HEK293 (cell line): ENCODE measurements around the gene LEMD1.

Source experiments
- CTCF ChIA-PET: fragments of 350-600 bp; formaldehyde crosslinking; extraction: SDS; loops from one replicate; lab custom pipeline; 2021; ENCODE audit warnings: antibody characterized with exemption; lab: Yijun Ruan, JAX
- POLR2A ChIA-PET: fragments of 300-600 bp; formaldehyde crosslinking; extraction: SDS; loops from one replicate; lab custom pipeline; 2020; ENCODE audit warnings: antibody characterized with exemption, inconsistent platforms; lab: Yijun Ruan, JAX
- H3K27ac ChIP-seq: fragments of 200-500 bp; sonication (Bioruptor generic); 2 replicates; pipeline ENCODE4 v1.5.1; 2014; ENCODE audit warnings: low read depth, low read length, control low read depth, inconsistent platforms; ENCODE audit errors: extremely low read depth
- H3K36me3 ChIP-seq, 2 experiments: fragments of 200-500 bp in 1 of 2; sonication (Bioruptor generic) in 1 of 2; 1 replicate in 1 of 2; 2 replicates in 1 of 2; pipeline ENCODE4 v1.5.1; 2014 to 2017; ENCODE audit warnings: inconsistent platforms in 2 of 2, low read length in 2 of 2; ENCODE audit not compliant: control insufficient read depth in 2 of 2, insufficient read depth in 1 of 2
- H3K4me1 ChIP-seq: fragments of 200-500 bp; sonication (Bioruptor generic); 2 replicates; pipeline ENCODE4 v1.5.1; 2014; ENCODE audit warnings: mild to moderate bottlenecking, low read length, inconsistent platforms; ENCODE audit not compliant: control insufficient read depth, insufficient read depth
- H3K4me3 ChIP-seq: 2 replicates; pipeline ENCODE4 v1.5.1; 2011; ENCODE audit warnings: low read depth, mild to moderate bottlenecking, control low read depth, low read length, moderate library complexity
- H3K9me3 ChIP-seq: fragments of 200-500 bp; sonication (Bioruptor generic); 2 replicates; pipeline ENCODE4 v1.5.1; 2014; ENCODE audit warnings: low read depth, low read length, inconsistent platforms; ENCODE audit not compliant: control insufficient read depth, insufficient read depth
- OSR2 ChIP-seq: fragments of 450-650 bp; formaldehyde crosslinking; IDR thresholded peaks from 2 replicates; pipeline ENCODE4 v1.5.1; 2016; ENCODE audit warnings: missing biosample characterization, missing genetic modification characterization
- SALL2 ChIP-seq: fragments of 450-650 bp; formaldehyde crosslinking; IDR thresholded peaks from 2 replicates; pipeline ENCODE4 v1.5.0; 2017; ENCODE audit warnings: missing biosample characterization, mild to moderate bottlenecking, missing genetic modification characterization, borderline replicate concordance
- SCRT2 ChIP-seq: fragments of 450-650 bp; formaldehyde crosslinking; IDR thresholded peaks from 2 replicates; pipeline ENCODE4 v1.5.1; 2016; ENCODE audit warnings: missing biosample characterization, missing genetic modification characterization
- ZBTB48 ChIP-seq: fragments of 450-650 bp; formaldehyde crosslinking; IDR thresholded peaks from 2 replicates; pipeline ENCODE4 v1.5.1; 2016; ENCODE audit warnings: missing biosample characterization, missing genetic modification characterization
- ZFP69B ChIP-seq: fragments of 450-650 bp; formaldehyde crosslinking; IDR thresholded peaks from 2 replicates; pipeline ENCODE4 v1.5.1; 2016; ENCODE audit warnings: missing biosample characterization, missing genetic modification characterization
- ZNF169 ChIP-seq: fragments of 450-650 bp; formaldehyde crosslinking; IDR thresholded peaks from 2 replicates; pipeline ENCODE4 v1.5.1; 2016; ENCODE audit warnings: missing biosample characterization, missing genetic modification characterization
- ZNF2 ChIP-seq: fragments of 450-650 bp; formaldehyde crosslinking; IDR thresholded peaks from 2 replicates; pipeline ENCODE4 v1.5.1; 2016; ENCODE audit warnings: missing biosample characterization, missing genetic modification characterization
- ZNF311 ChIP-seq: fragments of 450-650 bp; formaldehyde crosslinking; IDR thresholded peaks from 2 replicates; pipeline ENCODE4 v1.5.1; 2017; ENCODE audit warnings: missing biosample characterization, missing genetic modification characterization, borderline replicate concordance
- ZNF350 ChIP-seq: fragments of 450-650 bp; formaldehyde crosslinking; IDR thresholded peaks from 2 replicates; pipeline ENCODE4 v1.5.0; 2017; ENCODE audit warnings: missing biosample characterization, mild to moderate bottlenecking, missing genetic modification characterization
- ZNF394 ChIP-seq: fragments of 450-650 bp; formaldehyde crosslinking; IDR thresholded peaks from 2 replicates; pipeline ENCODE4 v1.5.1; 2016; ENCODE audit warnings: missing biosample characterization, missing genetic modification characterization, mild to moderate bottlenecking, moderate library complexity, borderline replicate concordance
- ZNF423 ChIP-seq: fragments of 450-650 bp; formaldehyde crosslinking; IDR thresholded peaks from 2 replicates; pipeline ENCODE4 v1.5.1; 2016; ENCODE audit warnings: missing biosample characterization, missing genetic modification characterization
- ZNF544 ChIP-seq: fragments of 450-650 bp; formaldehyde crosslinking; IDR thresholded peaks from 2 replicates; pipeline ENCODE4 v1.5.0; 2017; ENCODE audit warnings: missing biosample characterization, missing genetic modification characterization
- ZNF560 ChIP-seq: fragments of 450-650 bp; formaldehyde crosslinking; IDR thresholded peaks from 2 replicates; pipeline ENCODE4 v1.5.1; 2017; ENCODE audit warnings: missing biosample characterization, missing genetic modification characterization, borderline replicate concordance
- ZNF658 ChIP-seq: fragments of 450-650 bp; formaldehyde crosslinking; IDR thresholded peaks from 2 replicates; pipeline ENCODE4; 2016; ENCODE audit warnings: missing biosample characterization, missing genetic modification characterization
- ZNF670 ChIP-seq: fragments of 450-650 bp; formaldehyde crosslinking; IDR thresholded peaks from 2 replicates; pipeline ENCODE4 v1.5.1; 2016; ENCODE audit warnings: missing biosample characterization, missing genetic modification characterization, low read depth
- ZNF777 ChIP-seq: fragments of 450-650 bp; formaldehyde crosslinking; IDR thresholded peaks from 2 replicates; pipeline ENCODE4 v1.5.1; 2017; ENCODE audit warnings: missing biosample characterization, missing genetic modification characterization, borderline replicate concordance
- ZNF843 ChIP-seq: fragments of 450-650 bp; formaldehyde crosslinking; IDR thresholded peaks from 2 replicates; pipeline ENCODE4 v1.5.1; 2016; ENCODE audit warnings: missing biosample characterization, missing genetic modification characterization
- ZSCAN30 ChIP-seq: fragments of 450-650 bp; IDR thresholded peaks from 2 replicates; pipeline ENCODE4 v1.5.1; 2018; ENCODE audit warnings: missing biosample characterization, mild to moderate bottlenecking, missing genetic modification characterization, moderate library complexity
- TF ChIP-seq, protein P1 (sequence below): fragments of 450-650 bp; formaldehyde crosslinking; IDR thresholded peaks from 2 replicates; pipeline ENCODE4 v1.5.1; 2017; ENCODE audit warnings: missing biosample characterization, missing genetic modification characterization
- TF ChIP-seq, protein P2 (sequence below): fragments of 450-650 bp; formaldehyde crosslinking; IDR thresholded peaks from 2 replicates; pipeline ENCODE4 v1.5.1; 2016; ENCODE audit warnings: missing biosample characterization, missing genetic modification characterization
- TF ChIP-seq, protein P3 (sequence below): fragments of 450-650 bp; formaldehyde crosslinking; conservative IDR thresholded peaks from 2 replicates; pipeline ENCODE4 v1.5.1; 2016; ENCODE audit warnings: low read depth, missing biosample characterization, missing genetic modification characterization

LEMD1 gene, protein sequence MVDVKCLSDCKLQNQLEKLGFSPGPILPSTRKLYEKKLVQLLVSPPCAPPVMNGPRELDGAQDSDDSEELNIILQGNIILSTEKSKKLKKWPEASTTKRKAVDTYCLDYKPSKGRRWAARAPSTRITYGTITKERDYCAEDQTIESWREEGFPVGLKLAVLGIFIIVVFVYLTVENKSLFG

DNA sequence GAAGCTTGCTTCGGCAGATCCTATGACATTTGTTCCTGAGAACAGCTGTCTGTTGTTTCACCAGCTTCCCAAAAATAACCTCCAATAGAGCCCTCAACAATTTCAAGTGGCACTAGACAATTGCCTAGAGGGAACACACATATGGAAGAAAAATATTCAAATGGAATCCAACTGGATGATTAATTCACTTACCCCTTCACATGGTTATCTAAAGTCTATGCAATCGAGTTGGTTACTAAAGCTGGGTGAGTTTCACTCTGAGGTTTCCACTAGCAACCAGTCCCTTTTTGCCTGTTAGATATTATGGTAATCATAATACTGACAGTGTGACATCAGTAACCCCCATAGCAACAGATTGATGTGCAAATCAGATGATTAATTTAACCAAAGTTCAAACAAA, at the start of gene LEMD1:
TSS of gene LEMD1 (minus strand) at position 259 of the 400 bp plus-strand sequence. CDS start 1,520 bp downstream, outside the sequence.
- Histone ChIP-seq H3K4me1 (peaks cover 5% of the 10 kb centered on the region; the same call in 1 of the 2 replicates), H3K9me3 (no peaks in the 10 kb centered on the region), H3K27ac (no peak within 1 kb of the TSS), H3K36me3 (no peaks in the 10 kb centered on the region), H3K4me3 (no peak within 1 kb of the TSS)
- ChIA-PET CTCF (interaction anchor here (1.3 to 7.3 kb wide), 5 partner anchors 9 to 86 kb away, joined by 4 to 50 read pairs (median 8); no protein-coding TSS in a partner anchor), POLR2A (no interaction called here)
- no peak for TF ChIP-seq ZBTB48 (tag by site-specific recombination)
- TF ChIP-seq, protein P1, sequence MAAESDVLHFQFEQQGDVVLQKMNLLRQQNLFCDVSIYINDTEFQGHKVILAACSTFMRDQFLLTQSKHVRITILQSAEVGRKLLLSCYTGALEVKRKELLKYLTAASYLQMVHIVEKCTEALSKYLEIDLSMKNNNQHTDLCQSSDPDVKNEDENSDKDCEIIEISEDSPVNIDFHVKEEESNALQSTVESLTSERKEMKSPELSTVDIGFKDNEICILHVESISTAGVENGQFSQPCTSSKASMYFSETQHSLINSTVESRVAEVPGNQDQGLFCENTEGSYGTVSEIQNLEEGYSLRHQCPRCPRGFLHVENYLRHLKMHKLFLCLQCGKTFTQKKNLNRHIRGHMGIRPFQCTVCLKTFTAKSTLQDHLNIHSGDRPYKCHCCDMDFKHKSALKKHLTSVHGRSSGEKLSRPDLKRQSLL (tag by site-specific recombination), result no peak
- no peak for TF ChIP-seq ZNF777 (tag by site-specific recombination)
- TF ChIP-seq ZSCAN30 (tag by site-specific recombination), result no peak
- TF ChIP-seq, protein P2, sequence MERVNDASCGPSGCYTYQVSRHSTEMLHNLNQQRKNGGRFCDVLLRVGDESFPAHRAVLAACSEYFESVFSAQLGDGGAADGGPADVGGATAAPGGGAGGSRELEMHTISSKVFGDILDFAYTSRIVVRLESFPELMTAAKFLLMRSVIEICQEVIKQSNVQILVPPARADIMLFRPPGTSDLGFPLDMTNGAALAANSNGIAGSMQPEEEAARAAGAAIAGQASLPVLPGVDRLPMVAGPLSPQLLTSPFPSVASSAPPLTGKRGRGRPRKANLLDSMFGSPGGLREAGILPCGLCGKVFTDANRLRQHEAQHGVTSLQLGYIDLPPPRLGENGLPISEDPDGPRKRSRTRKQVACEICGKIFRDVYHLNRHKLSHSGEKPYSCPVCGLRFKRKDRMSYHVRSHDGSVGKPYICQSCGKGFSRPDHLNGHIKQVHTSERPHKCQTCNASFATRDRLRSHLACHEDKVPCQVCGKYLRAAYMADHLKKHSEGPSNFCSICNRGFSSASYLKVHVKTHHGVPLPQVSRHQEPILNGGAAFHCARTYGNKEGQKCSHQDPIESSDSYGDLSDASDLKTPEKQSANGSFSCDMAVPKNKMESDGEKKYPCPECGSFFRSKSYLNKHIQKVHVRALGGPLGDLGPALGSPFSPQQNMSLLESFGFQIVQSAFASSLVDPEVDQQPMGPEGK (tag by site-specific recombination), result no peak
- no peak for TF ChIP-seq ZNF423 (tag by site-specific recombination)
- TF ChIP-seq ZNF311 (tag by site-specific recombination), result no peak
- no peak for TF ChIP-seq ZNF350 (tag by site-specific recombination)
- no peak for TF ChIP-seq OSR2
- TF ChIP-seq ZNF560, result no peak
- no peak for TF ChIP-seq ZNF169 (tag by site-specific recombination)
- no peak for TF ChIP-seq ZNF670

DNA sequence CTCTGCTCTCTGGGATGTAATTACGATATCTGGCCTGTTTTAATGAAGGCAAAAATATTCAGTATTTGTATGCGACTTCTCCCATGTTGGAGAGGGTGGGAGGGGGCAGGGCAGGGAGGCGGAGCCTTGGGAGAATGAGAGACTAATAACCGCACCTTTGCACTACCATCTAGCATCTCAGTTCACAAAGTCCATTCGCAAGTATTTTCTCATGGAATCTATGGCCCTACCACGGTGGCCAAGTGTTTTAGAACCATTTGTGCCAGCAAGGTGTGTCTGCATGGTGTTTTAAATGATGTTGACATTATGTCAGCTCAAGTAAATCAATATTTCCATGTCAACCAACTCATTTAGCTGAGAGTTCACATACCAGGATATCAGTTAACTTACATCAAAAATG, 48.3 kb upstream of the LEMD1 start:
- ChIA-PET POLR2A (no interaction called here), CTCF (interaction anchor here (1.3 to 2.0 kb wide), 4 partner anchors 15 to 197 kb away, joined by 3 to 6 read pairs (median 5); no protein-coding TSS in a partner anchor)
- no peaks in the 10 kb centered on the region for H3K9me3 ChIP-seq
- no peak overlapping the region for H3K4me3 ChIP-seq
- no peaks in the 10 kb centered on the region for H3K4me1 ChIP-seq
- no peak overlapping the region for H3K27ac ChIP-seq
- TF ChIP-seq ZFP69B (tag by site-specific recombination) (no peak), ZNF2 (tag by site-specific recombination) (no peak), SALL2 (tag by site-specific recombination) (no peak), ZNF777 (tag by site-specific recombination) (no peak), ZNF843 (no peak), ZNF394 (tag by site-specific recombination) (no peak), SCRT2 (tag by site-specific recombination) (no peak), ZNF544 (tag by site-specific recombination) (no peak), ZNF658 (tag by site-specific recombination) (no peak)
- TF ChIP-seq, protein P3, sequence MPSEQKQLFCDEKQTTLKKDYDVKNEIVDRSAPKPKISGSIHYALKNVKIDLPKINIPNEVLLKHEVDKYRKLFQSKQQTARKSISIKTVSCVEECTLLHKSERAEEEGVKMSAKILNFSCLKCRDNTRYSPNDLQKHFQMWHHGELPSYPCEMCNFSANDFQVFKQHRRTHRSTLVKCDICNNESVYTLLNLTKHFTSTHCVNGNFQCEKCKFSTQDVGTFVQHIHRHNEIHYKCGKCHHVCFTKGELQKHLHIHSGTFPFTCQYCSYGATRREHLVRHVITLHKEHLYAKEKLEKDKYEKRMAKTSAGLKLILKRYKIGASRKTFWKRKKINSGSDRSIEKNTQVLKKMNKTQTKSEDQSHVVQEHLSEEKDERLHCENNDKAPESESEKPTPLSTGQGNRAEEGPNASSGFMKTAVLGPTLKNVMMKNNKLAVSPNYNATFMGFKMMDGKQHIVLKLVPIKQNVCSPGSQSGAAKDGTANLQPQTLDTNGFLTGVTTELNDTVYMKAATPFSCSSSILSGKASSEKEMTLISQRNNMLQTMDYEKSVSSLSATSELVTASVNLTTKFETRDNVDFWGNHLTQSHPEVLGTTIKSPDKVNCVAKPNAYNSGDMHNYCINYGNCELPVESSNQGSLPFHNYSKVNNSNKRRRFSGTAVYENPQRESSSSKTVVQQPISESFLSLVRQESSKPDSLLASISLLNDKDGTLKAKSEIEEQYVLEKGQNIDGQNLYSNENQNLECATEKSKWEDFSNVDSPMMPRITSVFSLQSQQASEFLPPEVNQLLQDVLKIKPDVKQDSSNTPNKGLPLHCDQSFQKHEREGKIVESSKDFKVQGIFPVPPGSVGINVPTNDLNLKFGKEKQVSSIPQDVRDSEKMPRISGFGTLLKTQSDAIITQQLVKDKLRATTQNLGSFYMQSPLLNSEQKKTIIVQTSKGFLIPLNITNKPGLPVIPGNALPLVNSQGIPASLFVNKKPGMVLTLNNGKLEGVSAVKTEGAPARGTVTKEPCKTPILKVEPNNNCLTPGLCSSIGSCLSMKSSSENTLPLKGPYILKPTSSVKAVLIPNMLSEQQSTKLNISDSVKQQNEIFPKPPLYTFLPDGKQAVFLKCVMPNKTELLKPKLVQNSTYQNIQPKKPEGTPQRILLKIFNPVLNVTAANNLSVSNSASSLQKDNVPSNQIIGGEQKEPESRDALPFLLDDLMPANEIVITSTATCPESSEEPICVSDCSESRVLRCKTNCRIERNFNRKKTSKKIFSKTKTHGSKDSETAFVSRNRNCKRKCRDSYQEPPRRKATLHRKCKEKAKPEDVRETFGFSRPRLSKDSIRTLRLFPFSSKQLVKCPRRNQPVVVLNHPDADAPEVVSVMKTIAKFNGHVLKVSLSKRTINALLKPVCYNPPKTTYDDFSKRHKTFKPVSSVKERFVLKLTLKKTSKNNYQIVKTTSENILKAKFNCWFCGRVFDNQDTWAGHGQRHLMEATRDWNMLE, result no peak
- H3K36me3 ChIP-seq, result no peaks in the 10 kb centered on the region
